Measurements from ENCODE around the gene MKX.
A peak's percentile ranks its signal among the peaks of the same experiment; 100 is the strongest.

Gene MKX

GRCh38 chr10:27742195-27743011, 3.2 kb downstream of the MKX start:
- DNase-seq (ENCODE audit: low spot score): peak; percentile 53

DNA sequence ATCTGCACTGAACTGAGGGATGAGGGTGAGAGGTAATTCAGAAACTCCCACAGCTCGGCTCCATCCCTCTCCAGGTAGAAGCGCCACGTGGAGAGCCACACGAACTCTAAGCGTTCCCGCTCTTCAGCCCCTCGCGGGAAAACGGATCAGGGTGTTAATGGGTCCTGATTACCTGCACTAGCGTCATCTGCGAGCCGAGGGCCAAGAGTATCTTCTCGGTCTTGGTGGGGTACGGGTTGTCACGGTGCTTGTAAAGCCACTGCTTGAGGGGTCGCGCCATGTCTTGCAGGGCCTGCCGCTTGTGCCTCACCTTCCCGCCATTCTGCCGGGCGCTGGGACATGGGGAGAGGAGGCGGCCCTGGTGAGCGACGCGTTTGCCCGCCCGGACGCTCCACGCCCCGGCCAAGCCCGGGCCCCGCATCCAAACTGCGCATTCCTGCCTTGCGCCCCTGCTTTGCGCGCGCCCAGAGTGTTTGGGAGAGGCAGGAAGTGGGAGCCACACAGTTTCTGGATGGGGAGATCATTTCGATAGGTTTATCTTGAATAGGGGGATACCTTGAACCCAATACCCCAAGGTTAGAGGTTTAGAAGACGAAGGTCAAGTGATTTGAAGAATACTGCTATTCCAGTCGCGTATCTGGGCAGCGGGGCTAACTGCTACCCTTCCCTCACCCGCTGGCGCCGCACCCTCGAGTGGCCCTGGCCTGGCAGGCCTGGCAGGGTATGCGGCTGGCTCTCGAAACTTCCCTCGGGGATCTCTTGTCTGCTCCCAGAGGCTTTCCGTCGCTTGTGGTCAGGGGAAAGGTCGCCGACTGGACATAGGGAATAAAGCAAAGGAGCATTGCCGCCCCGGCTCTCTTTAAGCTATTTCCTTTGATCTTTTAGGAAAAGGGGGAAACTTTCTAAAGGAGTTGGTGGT, 4.2 kb downstream of the MKX start:
- DNase-seq (ENCODE audit: low spot score): no peak

DNA sequence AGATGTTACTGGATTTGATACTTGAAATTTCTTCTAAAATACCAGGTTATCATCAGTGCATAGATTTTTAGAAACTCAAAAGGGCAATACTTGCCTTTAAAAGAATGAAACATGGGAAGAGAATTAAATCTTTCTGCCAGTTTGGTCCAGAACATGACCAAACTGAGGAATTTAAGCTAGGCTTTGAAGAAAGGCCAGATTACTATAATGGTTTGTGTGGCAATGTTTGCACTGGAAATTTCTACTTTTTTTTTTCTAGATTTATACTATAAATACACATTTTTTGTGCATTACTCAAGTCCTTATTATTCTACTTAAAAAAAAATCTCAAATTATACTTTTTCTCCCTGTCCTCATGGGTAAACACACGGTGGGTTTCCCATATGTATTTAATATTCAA, 9.2 kb downstream of the MKX start:
- DNase-seq (ENCODE audit: low spot score): no peak

DNA sequence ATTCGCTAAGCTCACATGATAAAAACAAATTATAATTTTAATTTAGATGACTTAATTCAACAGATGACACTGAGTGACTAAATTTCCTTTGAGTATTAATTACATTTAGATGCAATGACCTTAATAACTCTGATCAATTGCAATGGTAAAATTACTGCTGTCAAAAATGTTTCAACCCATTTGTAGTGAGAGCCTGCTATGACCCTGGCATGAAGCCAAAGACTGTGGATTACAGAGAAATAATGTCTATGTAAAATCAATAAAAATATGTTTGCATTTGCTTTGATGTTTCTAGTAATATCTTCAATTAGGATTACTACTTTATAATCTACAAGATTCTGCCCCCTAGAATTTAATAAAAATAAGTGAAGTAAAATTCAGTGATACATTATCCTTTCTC, 15.6 kb downstream of the MKX start:
- no peak for DNase-seq (ENCODE audit: low spot score)

DNA sequence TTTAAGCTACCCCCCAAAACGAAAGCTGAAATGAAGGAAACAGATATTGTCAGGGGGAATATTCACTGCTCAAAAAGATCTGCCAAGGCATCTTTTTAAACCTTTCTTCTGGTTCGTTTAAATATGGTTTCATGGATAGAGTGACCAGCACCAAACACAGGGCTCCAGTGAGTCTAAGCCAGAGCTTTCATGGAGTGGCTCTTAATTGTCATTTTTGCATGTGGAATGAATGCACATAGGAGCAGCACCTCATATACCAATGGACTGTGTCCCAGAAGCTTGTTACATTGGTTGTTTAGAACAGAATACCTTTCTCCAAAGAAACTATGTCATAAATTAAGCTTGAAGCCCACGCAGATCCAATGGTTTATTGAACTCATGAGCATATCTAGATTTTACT, 17.3 kb downstream of the MKX start:
- DNase-seq (ENCODE audit: low spot score): no peak

DNA sequence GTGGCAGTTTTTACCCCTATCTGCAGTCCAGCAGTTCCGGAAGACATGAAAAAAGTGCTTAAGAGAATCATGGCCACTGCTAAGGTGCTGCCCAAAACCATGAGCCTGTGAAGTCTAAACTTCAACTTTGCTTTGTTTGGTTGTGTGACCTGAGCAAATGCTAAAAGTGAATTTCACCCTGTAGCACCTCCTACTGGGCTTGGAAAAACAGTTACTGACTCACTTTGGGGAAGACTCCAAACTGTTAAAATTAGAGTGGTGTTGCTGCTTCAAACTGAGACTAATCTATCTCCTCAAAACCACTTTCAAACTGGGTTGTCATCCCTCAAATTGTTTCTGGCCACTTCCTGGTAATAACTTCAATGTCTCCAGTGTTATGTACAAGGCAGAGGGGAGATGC, 21.3 kb downstream of the MKX start:
- no peak for DNase-seq (ENCODE audit: low spot score)

- DNase-seq (ENCODE audit: low spot score): no peak
Observed at GRCh38 chr10:27723436-27723835, 22.2 kb downstream of the MKX start.

DNA sequence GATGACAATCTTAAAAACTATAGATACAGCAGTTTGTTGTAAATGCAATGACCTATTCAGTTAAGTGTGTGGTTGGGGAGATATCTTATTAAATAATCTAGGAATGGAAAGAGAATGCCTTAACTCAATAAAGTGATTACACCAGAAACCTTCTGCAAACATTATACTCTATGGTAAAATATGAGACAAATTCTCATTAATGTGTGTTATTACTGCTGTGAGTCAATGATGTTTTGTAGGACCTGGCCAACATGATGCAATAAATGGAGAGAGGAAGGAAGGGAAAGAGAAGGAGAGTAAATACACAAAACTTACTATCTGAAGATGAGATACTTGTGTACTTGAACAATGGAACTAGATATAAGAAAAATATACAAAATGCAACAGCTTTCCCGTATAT, 25.1 kb downstream of the MKX start:
- DNase-seq (ENCODE audit: low spot score): no peak

- DNase-seq (ENCODE audit: low spot score): no peak
Observed at GRCh38 chr10:27719052-27719451, 26.6 kb downstream of the MKX start.

- no peak for DNase-seq (ENCODE audit: low spot score)
Observed at GRCh38 chr10:27717861-27718260, 27.8 kb downstream of the MKX start.

DNA sequence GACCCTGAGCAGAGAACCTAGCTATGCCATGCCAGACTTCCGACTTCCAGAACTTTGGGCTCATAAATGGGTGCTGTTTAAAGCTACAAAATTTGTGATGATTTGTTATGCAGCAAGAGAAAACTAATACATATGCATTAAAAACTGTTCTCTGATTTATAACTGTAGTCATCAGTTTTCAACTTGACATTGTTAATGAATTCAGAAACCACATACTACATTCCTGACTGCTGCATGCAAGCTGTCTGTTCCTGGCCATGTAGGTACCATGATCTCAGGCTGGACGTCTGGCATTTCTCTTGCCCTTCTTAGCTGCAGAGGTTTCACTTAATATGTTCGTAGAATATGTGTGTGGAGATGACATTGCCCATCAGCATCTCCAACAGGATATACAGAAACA, 28.4 kb downstream of the MKX start:
- no peak for DNase-seq (ENCODE audit: low spot score)

GRCh38 chr10:27716521-27716920, 29.1 kb downstream of the MKX start:
- DNase-seq (ENCODE audit: low spot score): no peak

- no peak for DNase-seq (ENCODE audit: low spot score)
Observed at GRCh38 chr10:27715505-27715904, 30.1 kb downstream of the MKX start.

- no peak for DNase-seq (ENCODE audit: low spot score)
Observed at GRCh38 chr10:27714349-27714748, 31.3 kb downstream of the MKX start.

DNA sequence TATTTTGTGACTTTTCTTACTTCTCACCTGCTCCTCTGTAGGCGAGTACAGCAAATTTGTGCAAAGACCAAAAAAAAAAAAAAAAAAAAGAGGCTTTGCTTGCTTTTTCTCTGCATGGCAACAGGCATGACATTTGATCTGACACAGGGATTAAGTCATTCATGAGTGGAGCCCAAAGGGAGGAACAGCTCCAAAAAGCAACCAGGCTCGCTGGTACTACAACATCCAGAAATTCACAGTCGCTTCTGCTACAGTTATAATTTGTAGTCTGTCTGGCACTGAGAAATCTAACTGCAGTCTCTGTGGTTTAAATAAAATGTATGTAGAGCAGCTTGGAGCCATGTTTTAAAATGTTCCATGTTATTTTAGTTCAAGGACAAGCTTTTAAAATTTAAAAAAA, 31.7 kb downstream of the MKX start:
- DNase-seq (ENCODE audit: low spot score): no peak

GRCh38 chr10:27710014-27710413, 35.6 kb downstream of the MKX start:
- DNase-seq (ENCODE audit: low spot score): no peak

DNA sequence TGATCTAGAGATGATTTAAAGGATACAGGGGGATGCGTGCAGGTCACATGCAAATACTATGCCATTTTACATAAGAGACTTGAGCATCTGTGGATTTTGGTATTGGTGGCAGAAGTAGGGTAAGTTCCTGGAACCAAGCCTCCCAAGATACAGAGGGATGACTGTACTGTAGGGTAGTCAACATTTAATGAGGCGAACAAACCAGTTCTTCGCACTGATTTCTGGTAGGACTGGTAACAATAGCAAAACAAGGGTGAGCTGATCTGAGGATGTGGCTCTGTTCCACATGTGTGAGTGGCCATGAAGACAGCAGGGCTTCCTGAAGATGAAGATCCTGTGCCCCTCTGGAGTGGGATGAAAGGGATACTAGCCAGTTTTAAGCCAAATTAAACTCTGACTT, 36.3 kb downstream of the MKX start:
- DNase-seq (ENCODE audit: low spot score): no peak

- DNase-seq (ENCODE audit: low spot score): no peak
Observed at GRCh38 chr10:27701938-27702537, 43.6 kb downstream of the MKX start.

DNA sequence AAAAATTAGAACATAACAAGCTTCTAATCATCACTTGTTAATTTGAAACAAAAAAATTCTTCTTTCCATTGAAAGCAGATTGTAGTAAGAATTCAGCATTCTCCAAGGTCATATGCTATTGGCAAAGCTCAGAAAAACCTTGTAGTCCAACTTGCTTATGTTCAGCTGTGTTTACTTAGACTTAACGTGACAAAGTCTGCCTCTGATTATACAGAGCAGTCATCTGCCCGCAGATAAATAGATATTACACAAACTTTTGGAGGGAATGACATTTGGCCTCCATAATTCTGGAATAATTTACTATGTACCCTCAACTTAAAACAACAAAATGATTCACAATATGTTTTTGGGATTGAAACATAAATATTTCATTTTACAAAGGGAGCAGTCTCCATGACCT, 45.8 kb downstream of the MKX start:
- no peak for DNase-seq (ENCODE audit: low spot score)

- no peak for DNase-seq (ENCODE audit: low spot score)
Observed at GRCh38 chr10:27698961-27699360, 46.7 kb downstream of the MKX start.

DNA sequence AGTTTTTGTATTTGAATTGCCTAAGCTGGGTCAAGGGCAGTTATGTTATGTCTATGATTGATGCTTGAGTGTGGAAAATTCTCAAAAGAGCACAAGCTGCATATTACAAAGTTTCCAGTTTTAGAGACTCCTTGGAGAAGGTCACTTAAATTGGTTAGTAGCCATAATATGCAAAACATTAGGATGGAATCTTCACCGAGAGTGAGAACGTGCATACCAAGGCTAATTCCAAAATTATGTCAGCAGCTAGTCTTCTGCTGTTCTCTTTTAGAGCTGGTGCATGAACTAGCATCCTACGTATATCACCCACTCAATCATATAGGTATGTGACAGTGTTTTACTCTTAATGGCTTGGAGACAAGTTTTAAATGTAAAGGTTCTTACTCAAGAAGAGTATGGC, 49.2 kb downstream of the MKX start:
- DNase-seq (ENCODE audit: low spot score): no peak

DNA sequence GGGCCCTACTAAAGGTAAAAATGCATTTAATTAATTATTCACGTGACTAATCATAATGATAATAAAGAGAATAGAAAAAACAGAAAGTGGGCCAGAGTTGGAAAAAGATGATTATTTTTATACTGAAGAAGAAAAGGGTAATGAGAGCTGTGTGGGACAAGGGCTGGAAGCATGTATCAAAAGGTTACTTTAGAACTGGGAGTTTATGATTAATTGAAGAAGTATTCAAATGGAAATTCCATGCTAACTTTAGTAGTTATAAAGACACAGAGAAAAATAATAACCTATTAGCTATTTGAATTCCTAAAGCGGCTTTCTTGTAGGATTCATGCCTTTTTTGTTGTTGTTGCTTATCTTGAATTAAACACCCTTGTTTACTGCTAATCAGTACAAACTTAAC, 49.9 kb downstream of the MKX start:
- no peak for DNase-seq (ENCODE audit: low spot score)

- no peak for DNase-seq (ENCODE audit: low spot score)
Observed at GRCh38 chr10:27695088-27695487, 50.5 kb downstream of the MKX start.

Data from cerebellar cortex (tissue), 1 donor.